Measurements from ENCODE around the gene CASK. TPM values are rescaled to one million over a fixed set of nuclear protein-coding genes. Genes with fewer than 3 reads are reported as not detected.
A peak's percentile ranks its signal among the peaks of the same experiment; 100 is the strongest.

Gene CASK
- total RNA-seq, 4 donors from 2014 or later: 46.9 to 123 (median 78.8) TPM

GRCh38 chrX:41711021-41711667 lies 212.2 kb downstream of the CASK start:
- Histone ChIP-seq H3K4me1 (no peaks in the 10 kb centered on the region), H3K27me3 (no peaks in the 10 kb centered on the region), H3K36me3 (no peaks in the 10 kb centered on the region), H3K4me3 (no peak overlapping the region), H3K9me3 (no peaks in the 10 kb centered on the region), H3K27ac (no peak overlapping the region)
- no peak for DNase-seq
- TF ChIP-seq POLR2A (IDR thresholded peaks at IDR 0.05): no peak
- no peak for TF ChIP-seq CTCF (IDR thresholded peaks at IDR 0.05)

- TF ChIP-seq POLR2A (IDR thresholded peaks at IDR 0.05) (no peak), CTCF (IDR thresholded peaks at IDR 0.05) (no peak)
- DNase-seq: no peak
- Histone ChIP-seq H3K4me3 (no peak overlapping the region), H3K36me3 (no peaks in the 10 kb centered on the region), H3K27ac (no peak overlapping the region), H3K27me3 (no peaks in the 10 kb centered on the region), H3K9me3 (no peaks in the 10 kb centered on the region), H3K4me1 (no peaks in the 10 kb centered on the region)
Measured at GRCh38 chrX:41708486-41708885, 214.9 kb downstream of the CASK start.

- Histone ChIP-seq H3K4me3 (no peak overlapping the region), H3K36me3 (no peaks in the 10 kb centered on the region), H3K9me3 (no peaks in the 10 kb centered on the region), H3K27me3 (no peaks in the 10 kb centered on the region), H3K4me1 (no peaks in the 10 kb centered on the region), H3K27ac (peak overlapping the region in 1 of 4 donors; percentile 27)
- TF ChIP-seq POLR2A (IDR thresholded peaks at IDR 0.05): no peak
- DNase-seq: peak in 1 of 3 donors; percentile 32
Measured at GRCh38 chrX:41707218-41707617, 216.1 kb downstream of the CASK start.

GRCh38 chrX:41705680-41706374 lies 217.5 kb downstream of the CASK start:
- no peaks in the 10 kb centered on the region for H3K4me1 ChIP-seq
- no peak for TF ChIP-seq CTCF (IDR thresholded peaks at IDR 0.05)
- TF ChIP-seq POLR2A (IDR thresholded peaks at IDR 0.05): no peak
- H3K9me3 ChIP-seq: no peaks in the 10 kb centered on the region
- peak overlapping the region in 2 of 4 donors; percentile 27 to 64 for H3K27ac ChIP-seq
- H3K36me3 ChIP-seq: no peaks in the 10 kb centered on the region
- H3K27me3 ChIP-seq: no peaks in the 10 kb centered on the region
- no peak for DNase-seq
- no peak overlapping the region for H3K4me3 ChIP-seq

GRCh38 chrX:41705042-41705441 lies 218.3 kb downstream of the CASK start:
- TF ChIP-seq CTCF (IDR thresholded peaks at IDR 0.05) (no peak), POLR2A (IDR thresholded peaks at IDR 0.05) (no peak)
- Histone ChIP-seq H3K27ac (peak overlapping the region in 3 of 4 donors; percentile 3 to 64 (median 42)), H3K9me3 (no peaks in the 10 kb centered on the region), H3K4me3 (no peak overlapping the region), H3K4me1 (no peaks in the 10 kb centered on the region), H3K36me3 (no peaks in the 10 kb centered on the region), H3K27me3 (no peaks in the 10 kb centered on the region)
- no peak for DNase-seq

- no peak overlapping the region for H3K4me3 ChIP-seq
- H3K36me3 ChIP-seq: no peaks in the 10 kb centered on the region
- DNase-seq: no peak
- no peak overlapping the region for H3K27ac ChIP-seq
- H3K9me3 ChIP-seq: no peaks in the 10 kb centered on the region
- H3K27me3 ChIP-seq: no peaks in the 10 kb centered on the region
- no peaks in the 10 kb centered on the region for H3K4me1 ChIP-seq
- TF ChIP-seq CTCF (IDR thresholded peaks at IDR 0.05) (no peak), POLR2A (IDR thresholded peaks at IDR 0.05) (no peak)
Measured at GRCh38 chrX:41703574-41704029, 219.8 kb downstream of the CASK start.

All from Peyer's patch (tissue), 4 donors.